Measurements from ENCODE around the gene TAB2. TPM values are rescaled to one million over a fixed set of nuclear protein-coding genes. Genes with fewer than 3 reads are reported as not detected.

TAB2 gene
- total RNA-seq, 1 experiment from 2014 or later = 43.6 TPM

GRCh38 chr6:149316740-149317643 lies 520 bp upstream of the TAB2 start:
- Mint-ChIP-seq H3K27ac (ENCODE audit: unreplicated experiment) (peak overlapping the region; percentile 60), H3K36me3 (ENCODE audit: insufficient read depth, unreplicated experiment) (no peaks in the 10 kb centered on the region), H3K4me1 (ENCODE audit: low read depth, unreplicated experiment) (peaks cover 8% of the 10 kb centered on the region), H3K9me3 (ENCODE audit: unreplicated experiment) (no peaks in the 10 kb centered on the region), H3K27me3 (ENCODE audit: insufficient read depth, unreplicated experiment) (no peaks in the 10 kb centered on the region), H3K4me3 (ENCODE audit: unreplicated experiment) (peak overlapping the region; percentile 89)
- Histone ChIP-seq H3K27me3 (replicated peaks; ENCODE audit: control insufficient read depth, insufficient read depth, low read length) (no peaks in the 10 kb centered on the region), H3K4me1 (peaks cover 19% of the 10 kb centered on the region; the same call in 1 of the 2 replicates), H3K36me3 (ENCODE audit: control insufficient read depth, insufficient read depth, low read length) (no peaks in the 10 kb centered on the region), H3K9me3 (no peaks in the 10 kb centered on the region), H3K4me3 (ENCODE audit: low read depth, low read length) (peak overlapping the region; percentile 97)
- intact Hi-C loops (cut with micrococcal nuclease; ENCODE audit: unreplicated experiment) = loop anchor here (2.0 to 5.0 kb wide), 2 partner anchors 116 to 235 kb away; no protein-coding TSS in a partner anchor
- ChIA-PET POLR2A (interaction anchor here (0.7 kb wide), 1 partner anchor 868 kb away, joined by 3 read pairs; no protein-coding TSS in a partner anchor), CTCF (interaction anchor here (0.6 kb wide), 2 partner anchors 127 to 272 kb away, joined by 3 read pairs; no protein-coding TSS in a partner anchor)
- TF ChIP-seq, protein P1, sequence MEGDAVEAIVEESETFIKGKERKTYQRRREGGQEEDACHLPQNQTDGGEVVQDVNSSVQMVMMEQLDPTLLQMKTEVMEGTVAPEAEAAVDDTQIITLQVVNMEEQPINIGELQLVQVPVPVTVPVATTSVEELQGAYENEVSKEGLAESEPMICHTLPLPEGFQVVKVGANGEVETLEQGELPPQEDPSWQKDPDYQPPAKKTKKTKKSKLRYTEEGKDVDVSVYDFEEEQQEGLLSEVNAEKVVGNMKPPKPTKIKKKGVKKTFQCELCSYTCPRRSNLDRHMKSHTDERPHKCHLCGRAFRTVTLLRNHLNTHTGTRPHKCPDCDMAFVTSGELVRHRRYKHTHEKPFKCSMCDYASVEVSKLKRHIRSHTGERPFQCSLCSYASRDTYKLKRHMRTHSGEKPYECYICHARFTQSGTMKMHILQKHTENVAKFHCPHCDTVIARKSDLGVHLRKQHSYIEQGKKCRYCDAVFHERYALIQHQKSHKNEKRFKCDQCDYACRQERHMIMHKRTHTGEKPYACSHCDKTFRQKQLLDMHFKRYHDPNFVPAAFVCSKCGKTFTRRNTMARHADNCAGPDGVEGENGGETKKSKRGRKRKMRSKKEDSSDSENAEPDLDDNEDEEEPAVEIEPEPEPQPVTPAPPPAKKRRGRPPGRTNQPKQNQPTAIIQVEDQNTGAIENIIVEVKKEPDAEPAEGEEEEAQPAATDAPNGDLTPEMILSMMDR (IDR thresholded peaks at IDR 0.05; ENCODE audit: insufficient read depth in 1 of 2, low read depth in 1 of 2, low read length in 1 of 2, severe bottlenecking in 1 of 2, unreplicated experiment in 1 of 2) = no peak
- DNase-seq = peak; percentile 90 to 92
- no TSS peak for BruUV-seq (replicated peaks)

- DNase-seq = peak in 1 of 2 experiments; percentile 15
Measured at GRCh38 chr6:149318581-149319286, 1.2 kb downstream of the TAB2 start.

More at GRCh38 chr6:149318581-149319286, 1.2 kb downstream of the TAB2 start:
- Mint-ChIP-seq H3K36me3 (ENCODE audit: insufficient read depth, unreplicated experiment) (no peaks in the 10 kb centered on the region), H3K4me3 (ENCODE audit: unreplicated experiment) (peak overlapping the region; percentile 89), H3K27ac (ENCODE audit: unreplicated experiment) (peak overlapping the region; percentile 30), H3K4me1 (ENCODE audit: low read depth, unreplicated experiment) (peaks cover 13% of the 10 kb centered on the region), H3K9me3 (ENCODE audit: unreplicated experiment) (no peaks in the 10 kb centered on the region), H3K27me3 (ENCODE audit: insufficient read depth, unreplicated experiment) (no peaks in the 10 kb centered on the region)
- Histone ChIP-seq H3K36me3 (ENCODE audit: control insufficient read depth, insufficient read depth, low read length) (no peaks in the 10 kb centered on the region), H3K9me3 (no peaks in the 10 kb centered on the region), H3K27me3 (replicated peaks; ENCODE audit: control insufficient read depth, insufficient read depth, low read length) (no peaks in the 10 kb centered on the region), H3K4me1 (peaks cover 19% of the 10 kb centered on the region; the same call in 1 of the 2 replicates), H3K4me3 (ENCODE audit: low read depth, low read length) (peak overlapping the region; percentile 97)
- TF ChIP-seq, protein P1 (IDR thresholded peaks at IDR 0.05; ENCODE audit: insufficient read depth in 1 of 2, low read depth in 1 of 2, low read length in 1 of 2, severe bottlenecking in 1 of 2, unreplicated experiment in 1 of 2) = no peak
- POLR2A ChIA-PET = no interaction called here
- intact Hi-C loops (cut with micrococcal nuclease; ENCODE audit: unreplicated experiment) = loop anchor here (5.0 kb wide), 1 partner anchor 236 kb away; no protein-coding TSS in a partner anchor
- BruUV-seq (replicated peaks) = TSS peak; percentile 27
- CTCF ChIA-PET = interaction anchor here (0.6 kb wide), 1 partner anchor 21 kb away, joined by 4 read pairs; no protein-coding TSS in a partner anchor

All from Caco-2 (cell line).